GM18526 (cell line): ENCODE data around the gene GNAT1.

ENCODE experiments used
- POLR2A ChIP-seq: IDR thresholded peaks from 3 replicates; pipeline ENCODE4 v1.6.1; 2011; ENCODE audit not compliant: insufficient read length; ENCODE audit errors: extremely low read depth

Gene GNAT1

DNA sequence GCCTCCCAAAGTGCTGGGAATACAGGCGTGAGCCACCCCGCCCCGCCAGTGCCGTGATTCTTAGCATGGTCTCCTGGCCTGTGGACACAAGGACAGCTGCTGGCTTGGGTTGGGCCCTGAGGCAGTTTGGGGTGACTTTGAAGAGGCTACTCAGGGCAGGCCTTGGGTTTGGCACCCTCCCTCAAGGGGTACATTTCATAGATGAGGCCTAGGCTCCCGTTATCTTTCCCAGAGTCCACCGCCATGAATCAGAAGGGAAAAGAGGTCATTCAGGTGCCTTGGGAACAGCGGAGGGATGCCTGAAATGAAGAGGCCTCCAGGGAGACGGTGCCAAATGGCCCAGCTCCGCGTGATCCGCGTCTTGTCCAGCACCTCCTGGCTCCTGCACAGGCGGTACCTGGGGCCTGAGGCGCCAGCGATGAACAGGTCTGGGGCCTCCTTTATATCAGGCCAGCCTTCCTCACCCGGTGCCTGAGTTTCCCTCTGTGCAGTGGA is 53.9 kb downstream of the GNAT1 start:
- no peak for TF ChIP-seq POLR2A

GRCh38 chr3:50245831-50246516 is 54.6 kb downstream of the GNAT1 start:
- no peak for TF ChIP-seq POLR2A

DNA sequence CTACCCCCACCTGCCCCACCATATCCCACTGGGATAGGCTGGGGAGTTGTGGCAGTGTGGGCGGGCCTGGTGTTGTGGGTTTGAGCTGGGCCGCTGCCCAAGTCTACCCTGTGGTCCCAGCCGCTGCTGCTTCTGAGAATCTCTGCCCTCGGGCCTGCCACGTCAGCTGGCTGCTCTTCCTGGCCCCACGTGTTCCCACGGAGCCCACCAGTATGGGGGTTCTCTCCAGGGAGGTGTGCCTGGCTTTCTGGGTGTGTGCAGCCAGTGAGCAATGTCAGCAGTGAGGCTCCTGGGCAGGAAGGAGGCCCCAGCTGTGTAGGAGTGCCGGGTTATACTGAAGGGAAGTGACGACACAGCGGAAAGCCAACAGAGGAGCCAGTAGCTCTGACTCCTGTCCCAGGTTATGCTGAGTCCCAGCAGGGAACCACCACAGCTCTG is 55.1 kb downstream of the GNAT1 start:
- no peak for TF ChIP-seq POLR2A
